Cardiac septum (tissue), 1 donor: ENCODE results near the gene WDFY4. TPM values are rescaled to one million over a fixed set of nuclear protein-coding genes. Genes with fewer than 3 reads are reported as not detected.

ENCODE experiments used
- DNase-seq: peaks from one replicate; pipeline ENCODE4 v3.0.0-alpha.2; 2020; ENCODE audit warnings: low spot score
- intact Hi-C: fragments of 100-400 bp; cut with DNase I; formaldehyde crosslinking; loops from one replicate; pipeline ENCODE4 v1.14.0; 2022
- total RNA-seq: library from RNA; stranded (reverse); fragmentation: NEBNext Ultra II Directional; extraction: Animal tissue kit (Norgen Biotek cat#: 25700); gene quantifications from one replicate; pipeline ENCODE4 v1.2.1, GENCODE V29; 2021
- donor health status: DM: no; HTN: no; CAD: no.

Gene WDFY4
- total RNA-seq, 1 donor from 2014 or later: 1.5 TPM

- no peak for DNase-seq
- intact Hi-C loops: no loop called here
These were observed 47.0 kb downstream of the WDFY4 start for GRCh38 chr10:48731654-48732053.

- no peak for DNase-seq
- intact Hi-C loops: no loop called here
These were observed 48.7 kb downstream of the WDFY4 start for GRCh38 chr10:48733329-48733728.

- intact Hi-C loops: no loop called here
- no peak for DNase-seq
These were observed 51.2 kb downstream of the WDFY4 start for GRCh38 chr10:48735836-48736390.

- no peak for DNase-seq
- intact Hi-C loops: no loop called here
These were observed 51.9 kb downstream of the WDFY4 start for GRCh38 chr10:48736596-48736995.

- intact Hi-C loops: no loop called here
- DNase-seq: no peak
These were observed 53.2 kb downstream of the WDFY4 start for GRCh38 chr10:48737886-48738285.

- DNase-seq: no peak
- intact Hi-C loops: no loop called here
These were observed 54.5 kb downstream of the WDFY4 start for GRCh38 chr10:48739170-48739569.

GRCh38 chr10:48740015-48740707, 55.5 kb downstream of the WDFY4 start:
- intact Hi-C loops: no loop called here

GRCh38 chr10:48740988-48741387, 56.3 kb downstream of the WDFY4 start:
- no peak for DNase-seq
- intact Hi-C loops: no loop called here

More at GRCh38 chr10:48740015-48740707, 55.5 kb downstream of the WDFY4 start:
- DNase-seq: no peak

GRCh38 chr10:48742891-48743860, 58.5 kb downstream of the WDFY4 start:
- DNase-seq: no peak
- intact Hi-C loops: no loop called here

- no peak for DNase-seq
- intact Hi-C loops: no loop called here
These were observed 59.9 kb downstream of the WDFY4 start for GRCh38 chr10:48744587-48744986.

GRCh38 chr10:48745662-48746245, 61.1 kb downstream of the WDFY4 start:
- DNase-seq: no peak
- intact Hi-C loops: no loop called here

- intact Hi-C loops: no loop called here
- no peak for DNase-seq
These were observed 63.9 kb downstream of the WDFY4 start for GRCh38 chr10:48748573-48748972.

- intact Hi-C loops: no loop called here
- DNase-seq: no peak
These were observed 64.6 kb downstream of the WDFY4 start for GRCh38 chr10:48749254-48749787.

- intact Hi-C loops: no loop called here
- no peak for DNase-seq
These were observed 65.3 kb downstream of the WDFY4 start for GRCh38 chr10:48750019-48750418.

- DNase-seq: no peak
- intact Hi-C loops: no loop called here
These were observed 66.3 kb downstream of the WDFY4 start for GRCh38 chr10:48750991-48751390.

GRCh38 chr10:48751730-48752129, 67.1 kb downstream of the WDFY4 start:
- no peak for DNase-seq
- intact Hi-C loops: no loop called here

- intact Hi-C loops: no loop called here
- DNase-seq: no peak
These were observed 73.7 kb downstream of the WDFY4 start for GRCh38 chr10:48758411-48758810.

- DNase-seq: no peak
- intact Hi-C loops: no loop called here
These were observed 74.6 kb downstream of the WDFY4 start for GRCh38 chr10:48759113-48759901.

- no peak for DNase-seq
- intact Hi-C loops: no loop called here
These were observed 76.3 kb downstream of the WDFY4 start for GRCh38 chr10:48760983-48761382.
